HG03432 (cell line): ENCODE data around the gene CPVL.

ENCODE experiments used
- ATAC-seq: cut with Tn5 transposase; IDR thresholded peaks from one replicate; pipeline ENCODE4 v1.9.1; 2021; ENCODE audit warnings: mild to moderate bottlenecking, moderate library complexity; ENCODE audit not compliant: unreplicated experiment

CPVL gene

DNA sequence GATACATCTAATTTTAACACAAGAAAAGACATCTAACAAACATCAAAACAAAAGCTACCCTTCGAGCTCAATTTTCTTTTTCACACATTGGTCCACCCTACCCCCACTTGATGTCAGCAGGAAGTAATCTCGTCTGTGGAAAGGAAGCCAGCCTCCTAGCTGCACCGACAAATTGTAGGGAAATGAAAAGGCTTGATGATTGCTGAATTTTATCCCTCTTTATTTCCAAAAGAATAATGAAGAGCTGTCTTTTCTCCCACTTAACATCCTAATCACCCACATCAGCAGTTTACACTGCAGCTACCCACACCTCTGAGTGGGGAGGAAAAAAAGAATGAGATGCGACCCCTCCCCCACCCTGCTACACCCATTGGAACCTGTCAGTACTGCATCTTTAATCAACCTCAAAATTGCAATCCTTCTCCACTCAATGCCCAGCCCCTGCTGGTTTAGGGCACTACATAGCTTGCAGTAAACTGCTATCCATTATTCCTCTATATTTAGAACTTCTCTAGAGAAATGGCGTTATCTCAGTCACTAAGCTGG, 10.6 kb upstream of the CPVL start:
- no peak for ATAC-seq

DNA sequence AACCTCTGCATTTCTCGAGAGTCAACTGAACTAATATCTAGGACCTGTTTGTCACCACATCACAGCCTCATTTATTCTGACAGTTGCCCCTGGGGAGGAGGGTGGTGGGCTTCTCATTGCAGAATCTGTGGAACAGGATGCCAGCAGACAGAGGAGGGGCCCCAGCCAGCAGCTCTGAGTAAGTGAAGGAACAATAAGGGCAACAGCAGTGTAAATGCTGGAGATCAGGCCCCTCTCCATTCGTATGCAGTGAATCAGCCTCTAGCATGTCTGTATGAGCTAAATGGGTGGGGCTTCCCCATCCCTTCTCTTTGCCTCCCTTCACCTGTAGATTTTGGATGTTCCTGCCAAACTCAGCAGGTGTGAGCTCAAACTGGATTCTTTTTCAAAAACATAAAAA, 7.7 kb upstream of the CPVL start:
- no peak for ATAC-seq

DNA sequence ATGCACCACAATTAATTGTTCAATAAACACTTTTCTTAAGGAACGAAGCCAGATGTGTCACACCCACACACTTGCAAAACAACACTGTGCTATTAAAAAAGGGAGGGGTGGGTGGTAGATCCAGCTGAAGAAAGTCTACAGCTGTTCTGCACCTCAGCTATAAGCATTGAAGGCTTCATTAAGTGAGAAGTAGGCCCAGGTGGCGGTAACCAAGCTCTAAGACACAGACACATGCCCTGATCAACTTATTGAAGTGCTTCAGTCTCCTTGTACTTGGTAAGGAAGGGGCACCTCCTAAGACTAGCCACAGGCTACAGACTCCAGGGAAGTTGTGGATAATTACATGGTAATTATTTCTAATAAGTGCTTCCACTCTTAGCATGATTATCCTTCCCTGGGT, 4.5 kb upstream of the CPVL start:
- ATAC-seq: no peak

DNA sequence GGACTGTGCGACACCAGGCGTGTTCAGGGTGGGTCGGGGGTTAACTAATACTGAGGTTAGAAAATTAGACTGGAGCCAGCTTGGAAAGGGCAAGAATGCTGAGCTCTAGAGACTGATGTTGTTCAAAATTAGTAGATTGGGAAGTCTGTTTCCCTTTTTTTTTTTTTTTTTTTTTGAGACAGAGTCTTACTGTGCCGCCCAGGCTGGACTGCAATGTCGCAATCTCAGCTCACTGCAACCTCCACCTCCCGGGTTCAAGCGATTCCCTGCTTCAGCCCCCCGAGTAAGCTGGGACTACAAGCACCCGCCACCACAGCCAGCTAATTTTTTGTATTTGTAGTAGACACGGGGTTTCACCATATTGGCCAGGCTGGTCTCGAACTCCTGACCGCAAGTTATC, 2.7 kb upstream of the CPVL start:
- no peak for ATAC-seq

DNA sequence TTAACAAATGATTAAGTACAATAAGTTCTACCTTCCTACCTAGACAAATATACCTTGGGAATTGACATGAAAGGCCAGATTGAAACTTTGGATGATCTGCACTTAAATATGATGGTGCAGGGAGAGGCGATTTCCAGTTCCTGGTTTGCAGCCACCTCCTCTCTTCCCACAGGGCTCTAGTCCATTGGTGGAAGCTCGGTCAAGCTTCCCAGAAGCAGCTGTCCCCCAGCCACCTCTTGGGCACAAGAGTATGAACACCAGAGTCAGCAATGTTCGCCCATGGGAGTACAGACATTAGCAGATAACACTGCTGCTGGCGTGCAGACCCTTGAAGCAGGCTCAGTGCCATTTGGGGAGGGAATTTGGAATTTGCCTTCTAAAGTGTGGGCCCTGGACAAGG, 1.5 kb upstream of the CPVL start:
- no peak for ATAC-seq

DNA sequence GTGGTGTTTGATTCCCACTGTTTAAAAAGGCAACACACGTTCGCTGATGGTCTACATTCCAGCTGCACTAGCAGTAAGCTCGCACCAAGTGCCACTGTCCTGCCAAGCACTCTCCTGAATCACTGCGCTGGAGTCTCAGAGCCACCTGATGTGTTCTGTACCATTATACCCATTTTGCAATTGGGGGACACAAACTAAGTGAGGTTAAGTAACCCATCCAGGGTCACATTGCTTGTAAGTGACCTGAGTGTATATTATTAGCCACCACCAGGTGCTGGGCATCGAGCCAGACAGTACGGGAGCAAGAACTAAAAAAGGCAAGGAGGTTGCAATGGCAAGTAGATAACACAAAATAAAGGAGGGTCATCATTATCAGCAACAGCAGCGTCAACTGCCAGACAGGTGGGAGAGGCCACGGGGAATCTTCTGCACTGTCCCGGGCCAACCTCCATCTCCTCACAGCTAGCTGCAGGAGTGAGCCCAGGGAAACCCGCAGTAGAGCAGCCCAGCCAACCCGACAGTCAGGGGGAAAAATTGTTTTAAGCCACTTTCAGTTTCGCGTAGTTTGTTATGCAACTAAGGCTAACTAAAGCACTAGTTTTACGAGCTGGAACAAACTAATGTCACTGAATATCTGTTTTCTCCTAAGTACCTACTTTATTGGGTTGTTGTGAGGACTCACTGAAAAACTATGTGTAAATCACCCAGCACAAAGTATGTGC, 712 bp upstream of the CPVL start:
- ATAC-seq: no peak

DNA sequence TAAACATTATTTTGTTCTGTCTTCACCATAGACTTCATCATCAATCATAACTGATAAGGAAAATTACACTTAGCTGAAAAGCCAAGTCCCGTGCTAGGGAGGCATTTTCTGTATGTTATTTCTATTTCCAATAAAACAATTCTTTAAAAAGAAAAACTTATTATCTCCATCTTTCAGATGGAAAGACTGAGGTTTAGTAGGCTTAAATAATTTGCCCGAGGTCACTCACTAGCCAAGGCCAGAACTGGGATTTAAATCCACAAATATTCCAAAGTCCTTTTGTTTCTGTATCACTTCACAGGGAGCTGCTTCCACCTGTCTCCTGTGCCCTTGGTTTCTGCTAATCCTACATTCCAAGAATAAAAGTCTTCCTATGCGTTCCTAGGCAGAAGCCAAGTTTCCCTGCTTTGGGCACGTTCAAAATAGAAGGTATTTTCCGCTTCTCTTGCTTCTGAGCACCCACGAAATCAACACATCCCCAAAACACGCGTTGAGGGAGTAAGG, 732 bp downstream of the CPVL start:
- ATAC-seq: no peak

DNA sequence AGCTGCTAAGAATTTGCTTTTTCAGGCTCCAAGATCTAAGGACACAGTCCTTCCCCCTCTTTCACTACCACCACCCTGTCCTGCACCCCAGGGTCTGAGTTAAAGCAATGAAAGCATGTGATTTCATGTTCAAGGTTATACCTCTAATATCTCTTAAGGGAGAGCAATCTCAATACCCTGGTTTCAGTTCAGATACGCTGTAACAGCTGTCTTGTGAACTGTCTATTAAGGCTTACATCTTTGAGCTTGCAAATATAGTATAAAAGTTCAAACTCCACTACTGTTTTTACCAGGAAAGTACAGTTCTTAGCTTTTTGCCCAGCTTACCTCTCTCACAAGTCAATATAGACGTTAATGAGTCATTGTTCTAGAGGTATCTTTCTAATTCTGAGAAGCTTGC, 2.6 kb downstream of the CPVL start:
- ATAC-seq: no peak

DNA sequence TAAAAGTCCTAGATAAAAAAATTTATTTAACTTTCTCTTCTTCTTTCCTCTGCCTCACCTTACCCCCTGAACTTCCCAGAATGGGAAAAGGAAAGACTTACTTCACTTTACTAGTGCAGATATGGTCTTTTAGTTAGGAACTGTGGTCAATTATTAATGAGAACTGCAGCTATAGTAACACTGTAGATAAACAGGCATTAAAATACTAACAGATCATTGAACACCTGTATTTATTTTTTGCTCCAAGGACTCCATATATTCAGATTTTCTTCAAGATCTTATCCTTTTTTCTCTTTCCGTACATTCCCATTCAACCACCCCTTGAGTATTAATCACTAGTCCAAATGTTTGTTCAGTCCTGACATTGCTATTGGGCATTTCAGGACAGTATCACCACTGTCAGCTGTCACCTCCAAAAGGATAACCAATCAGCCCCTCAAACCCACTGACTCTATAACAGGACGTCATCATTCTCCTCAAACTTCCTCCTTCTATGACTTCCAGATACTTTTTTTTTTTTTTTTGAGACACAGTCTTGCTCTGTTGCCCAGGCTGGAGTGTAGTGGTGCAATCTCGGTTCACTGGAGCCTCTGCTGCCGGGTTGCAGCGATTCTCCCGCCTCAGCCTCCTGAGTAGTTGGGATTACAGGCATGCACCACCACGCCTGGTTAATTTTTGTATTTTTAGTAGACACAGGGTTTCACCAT, 4.2 kb downstream of the CPVL start:
- ATAC-seq: no peak

DNA sequence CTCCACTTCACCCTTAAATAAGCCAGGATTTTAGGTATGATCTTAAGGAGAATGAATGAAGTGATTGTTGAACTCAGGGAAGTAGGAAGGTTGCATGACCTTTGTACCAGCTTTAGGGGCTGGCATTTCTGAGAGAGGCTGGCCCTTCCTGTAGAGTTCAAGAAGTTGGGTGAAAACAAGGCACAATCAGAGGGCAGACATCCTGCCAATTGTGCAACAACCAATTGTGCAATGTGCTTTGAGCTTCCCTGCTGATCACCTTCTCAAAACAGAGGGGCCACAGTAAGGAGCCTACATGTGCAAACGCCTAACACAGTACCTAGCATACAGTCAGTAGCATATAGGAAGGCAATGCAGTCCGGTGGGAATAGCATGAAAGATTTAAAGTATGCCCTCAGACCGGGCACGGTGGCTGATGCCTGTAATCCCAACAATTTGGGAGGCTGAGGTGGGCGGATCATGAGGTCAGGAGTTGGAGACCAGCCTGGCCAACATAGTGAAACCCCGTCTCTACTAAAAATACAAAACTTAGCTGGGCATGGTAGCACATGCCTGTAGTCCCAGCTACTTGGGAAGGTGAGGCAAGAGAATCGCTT, 5.4 kb downstream of the CPVL start:
- ATAC-seq: no peak

DNA sequence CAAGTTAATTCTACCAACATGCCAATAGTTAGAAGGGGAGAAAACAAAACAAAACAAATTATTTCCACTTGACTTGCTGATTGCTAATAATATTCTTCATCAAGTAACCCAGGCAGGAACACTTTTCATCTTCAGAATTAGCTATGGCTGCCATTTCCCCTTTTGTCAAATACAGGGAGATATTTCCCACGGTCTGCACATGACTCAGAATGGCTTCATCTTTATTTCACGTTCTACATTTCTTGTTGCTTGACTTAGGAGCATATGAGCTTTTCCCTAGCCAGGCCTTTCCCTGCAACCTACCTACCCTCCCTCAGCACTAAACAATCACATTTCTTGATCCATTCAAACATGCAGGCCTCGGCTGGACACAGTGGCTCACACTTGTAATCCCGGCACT, 6.5 kb downstream of the CPVL start:
- ATAC-seq: no peak

DNA sequence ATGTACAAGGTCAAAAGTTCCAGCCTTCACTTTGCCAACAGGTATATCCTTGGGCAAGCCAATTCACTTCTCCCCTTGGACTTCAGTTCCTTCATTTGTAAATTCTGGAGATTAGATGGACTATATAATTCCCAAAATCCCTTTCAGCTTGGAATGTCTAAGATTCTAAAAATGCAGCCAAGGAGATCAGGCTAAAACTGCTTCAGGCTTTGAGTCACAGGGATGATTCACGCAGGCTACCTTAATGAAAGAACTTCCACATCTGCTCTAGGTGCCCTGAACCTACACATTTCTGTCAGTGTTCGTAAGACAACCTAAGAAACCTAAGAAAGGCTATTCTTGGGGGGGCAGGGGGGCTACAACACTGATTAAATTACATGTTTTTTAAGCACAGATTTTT, 7.1 kb downstream of the CPVL start:
- ATAC-seq: no peak

DNA sequence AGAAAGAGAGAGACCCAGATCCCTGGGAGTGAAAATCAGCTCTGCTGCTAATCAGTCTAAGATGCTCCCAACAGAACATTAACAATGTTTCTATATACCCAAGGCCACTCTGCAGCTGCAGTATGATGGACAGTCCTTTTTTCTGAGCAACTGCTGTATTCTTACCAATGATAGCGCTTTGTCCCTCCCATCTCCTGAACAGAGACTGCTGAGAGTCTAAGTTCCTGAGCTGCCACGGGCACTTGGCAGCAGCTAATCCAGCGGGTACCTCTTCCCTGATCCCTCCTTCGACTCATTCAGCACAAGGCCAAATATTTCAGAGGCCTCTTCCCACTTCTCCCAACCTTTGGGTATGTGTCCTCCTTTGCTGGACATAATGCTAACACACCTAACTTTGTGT, 7.7 kb downstream of the CPVL start:
- ATAC-seq: no peak

DNA sequence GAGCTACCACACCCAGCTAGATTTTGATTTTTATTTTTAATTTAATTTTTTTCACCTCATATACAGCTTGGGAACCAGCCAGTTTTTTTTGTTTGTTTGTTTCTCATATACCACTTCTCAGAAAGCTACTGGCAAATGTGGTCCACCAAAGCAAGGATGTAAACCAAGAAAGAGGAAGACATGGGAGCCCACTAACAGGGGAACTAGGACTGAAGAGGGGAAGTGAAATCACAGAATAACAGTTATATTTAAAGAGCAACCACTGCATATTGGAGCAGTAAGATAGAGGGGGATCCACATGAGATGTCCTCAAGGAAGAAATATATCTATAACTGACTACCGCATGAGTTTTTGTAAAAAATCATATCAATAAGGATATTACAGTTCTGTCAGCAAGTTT, 10.5 kb downstream of the CPVL start:
- ATAC-seq: no peak

DNA sequence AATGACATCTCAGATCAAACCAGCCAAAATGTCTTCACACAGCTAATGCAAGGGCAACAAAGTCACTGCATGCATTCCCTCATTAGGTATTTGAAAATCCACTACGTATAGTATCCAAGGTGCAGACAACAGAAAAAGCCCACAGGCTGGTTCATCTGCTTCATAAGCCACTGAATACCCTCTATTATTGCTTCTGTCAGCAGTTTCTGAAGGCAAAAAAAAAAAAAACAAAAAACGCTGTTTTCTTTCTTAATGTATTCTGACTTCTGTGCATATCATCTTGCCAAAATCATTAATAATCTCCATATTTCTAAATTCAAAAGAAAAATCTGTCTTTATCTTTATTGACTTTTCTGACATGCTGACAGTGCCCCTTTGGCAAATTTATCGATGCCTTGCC, 13.4 kb downstream of the CPVL start:
- ATAC-seq: no peak

DNA sequence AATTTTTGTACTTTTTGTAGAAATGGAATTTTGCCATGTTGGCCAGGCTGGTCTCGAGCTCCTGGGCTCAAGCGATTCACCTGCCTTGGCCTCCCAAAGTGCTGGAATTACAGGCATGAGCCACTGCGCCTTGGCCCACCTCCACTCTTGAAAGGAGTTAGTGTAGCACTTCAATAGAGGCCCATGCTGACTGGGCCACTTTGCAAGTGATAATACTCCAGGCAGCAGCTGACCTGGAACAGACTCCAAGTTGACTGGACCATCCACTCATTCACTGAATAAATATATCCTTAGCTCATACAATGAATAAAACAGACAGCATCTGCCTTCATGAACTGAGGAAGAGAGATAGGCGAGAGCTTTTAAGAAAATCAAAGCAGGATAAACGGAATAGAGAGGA, 14.7 kb downstream of the CPVL start:
- no peak for ATAC-seq

DNA sequence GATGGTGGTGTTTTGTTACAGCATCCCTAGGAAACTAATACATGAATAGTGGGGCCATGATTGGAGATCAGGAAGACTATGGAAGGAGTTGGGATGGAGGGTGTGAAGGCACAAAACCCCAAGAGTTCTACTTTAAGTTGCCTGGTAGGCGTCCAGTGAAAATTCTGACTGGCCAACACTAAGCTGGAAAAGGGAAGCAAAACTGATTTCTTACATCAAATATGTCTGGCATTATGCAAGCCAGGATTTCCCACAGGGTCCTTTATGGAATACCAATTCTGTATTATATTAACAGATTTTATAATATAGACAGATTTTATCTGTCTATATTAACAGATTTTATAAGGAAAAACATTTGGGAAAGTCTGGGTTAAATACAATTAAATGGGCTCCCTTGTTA, 16.2 kb downstream of the CPVL start:
- no peak for ATAC-seq

DNA sequence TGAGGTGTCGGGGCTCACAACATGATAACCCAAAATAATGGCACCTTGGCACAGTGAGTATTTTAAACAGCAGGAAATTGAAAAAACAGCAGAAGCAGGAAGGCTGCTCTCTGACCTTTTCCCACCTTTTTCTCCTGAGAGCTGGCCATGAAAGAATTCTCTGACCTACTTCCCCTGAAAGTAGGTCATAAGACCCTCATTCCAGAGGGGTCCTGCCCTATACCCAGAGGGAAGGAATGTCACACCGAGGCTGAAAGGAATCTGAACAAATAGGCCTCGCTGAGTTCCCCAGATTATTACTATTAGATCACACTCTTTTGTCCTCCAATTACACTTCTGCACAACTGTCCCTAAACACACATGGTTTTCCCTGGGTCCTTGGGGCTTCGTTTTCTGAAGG, 18.8 kb downstream of the CPVL start:
- ATAC-seq: no peak

DNA sequence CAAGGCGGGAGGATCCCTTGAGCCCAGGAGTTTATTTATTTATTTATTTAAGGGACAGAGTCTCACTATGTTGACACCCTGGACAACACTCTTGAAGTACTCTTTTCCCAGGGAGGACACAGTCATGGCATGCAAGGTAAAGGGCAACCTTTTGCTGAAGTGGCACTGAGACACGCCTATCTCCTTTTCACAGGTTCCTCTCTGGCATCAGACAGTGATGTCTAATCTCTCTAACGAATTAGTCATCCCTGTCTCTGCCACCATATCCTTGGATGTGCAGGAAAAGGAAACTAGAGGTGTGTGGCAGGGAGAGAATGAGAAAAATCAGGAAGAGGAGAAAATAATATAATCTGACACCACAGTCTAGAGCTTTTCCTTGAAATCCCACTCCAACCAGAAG, 19.5 kb downstream of the CPVL start:
- no peak for ATAC-seq

DNA sequence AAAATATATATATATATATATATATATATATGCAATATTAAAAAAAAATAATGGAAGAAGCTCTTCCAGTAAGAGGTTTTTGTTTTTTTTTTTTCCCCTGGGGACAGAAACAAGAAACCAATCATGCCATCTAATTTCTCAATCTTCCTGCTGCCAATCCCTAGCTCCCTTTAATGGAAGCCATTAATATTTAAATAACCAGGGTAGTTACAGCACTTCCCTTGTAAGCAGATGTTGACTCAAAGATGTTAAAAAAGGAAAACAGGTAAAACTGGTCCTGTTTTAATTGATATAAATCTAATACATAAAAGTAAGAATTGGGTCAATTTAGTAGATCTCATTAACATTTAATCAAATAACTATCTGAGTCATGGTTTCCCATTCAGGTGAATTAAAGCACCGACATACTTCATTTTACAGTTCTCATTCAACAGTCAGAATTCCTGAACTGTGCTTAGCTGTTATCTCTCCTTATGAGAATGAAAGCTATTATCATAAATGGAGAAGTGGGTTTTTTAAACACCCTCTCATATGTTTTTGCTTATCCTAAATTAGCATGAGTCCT, 22.6 kb downstream of the CPVL start:
- ATAC-seq: no peak

DNA sequence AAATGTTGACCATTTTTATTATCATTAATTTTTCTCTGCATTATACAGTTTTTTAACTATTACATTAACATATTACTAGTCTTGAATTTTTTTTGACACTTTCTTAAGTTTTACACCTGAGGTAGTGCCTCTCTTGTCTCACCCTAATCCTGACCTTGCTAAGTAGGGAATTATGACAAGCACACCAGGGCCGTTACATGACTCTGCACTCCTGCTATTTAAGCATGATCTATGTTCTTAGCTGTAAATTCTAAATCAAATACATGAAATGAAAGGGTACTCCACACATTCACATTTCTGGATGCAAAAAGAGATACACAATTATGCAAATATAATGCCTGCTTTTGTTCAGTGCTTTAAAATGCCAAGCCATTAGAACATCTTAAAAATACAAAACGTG, 23.6 kb downstream of the CPVL start:
- ATAC-seq: no peak

DNA sequence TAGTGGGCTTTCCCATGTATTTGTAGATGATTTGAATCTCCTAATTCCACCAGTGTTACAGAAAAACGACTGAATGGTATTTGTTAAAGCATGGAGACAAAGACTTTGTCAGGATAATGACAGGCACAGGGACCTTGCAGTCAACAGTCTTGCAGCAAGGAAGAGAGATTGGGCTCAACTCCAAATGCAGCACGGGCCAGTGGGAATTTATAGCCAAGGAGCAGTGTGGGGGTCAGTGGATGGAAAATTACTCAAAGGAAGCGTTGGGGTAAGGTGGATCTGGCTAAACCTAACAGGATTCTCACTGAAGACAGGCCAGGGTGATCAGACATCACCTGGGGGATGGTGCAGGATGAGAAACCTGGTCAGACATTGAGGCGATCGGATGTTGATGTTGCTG, 24.3 kb downstream of the CPVL start:
- no peak for ATAC-seq
